GM12865 (cell line): ENCODE results near the gene VEGFA.

Experiments used
- DNase-seq: peaks from one replicate; pipeline ENCODE4 v3.0.0; 2010; ENCODE audit warnings: low read depth
- H3K4me3 ChIP-seq: 2 replicates; pipeline ENCODE4 v1.5.1; 2011; ENCODE audit warnings: mild to moderate bottlenecking, low read depth, low read length, control low read depth
- CTCF ChIP-seq: IDR thresholded peaks from 2 replicates; pipeline ENCODE4 v1.5.1; 2011; ENCODE audit warnings: low read length, control low read depth, low read depth, inconsistent platforms; ENCODE audit not compliant: insufficient read depth; ENCODE audit errors: missing control alignments

The VEGFA gene

GRCh38 chr6:43769526-43770371 is at the start of gene VEGFA:
TSS of gene VEGFA (plus strand) at chr6:43770211.
- peak within 1 kb of the TSS; percentile 88 for H3K4me3 ChIP-seq
- peak; percentile 99 for TF ChIP-seq CTCF
- peak; percentile 92 for DNase-seq

- no peak for DNase-seq
- no peak for TF ChIP-seq CTCF
- no peak overlapping the region for H3K4me3 ChIP-seq
Measured at GRCh38 chr6:43720999-43721398, 49.0 kb upstream of the VEGFA start.

- no peak for TF ChIP-seq CTCF
- H3K4me3 ChIP-seq, result no peak overlapping the region
- no peak for DNase-seq
Measured at GRCh38 chr6:43722920-43723545, 47.0 kb upstream of the VEGFA start.

- peak; percentile 82 for TF ChIP-seq CTCF
- H3K4me3 ChIP-seq, result no peak overlapping the region
- DNase-seq, result peak; percentile 89
Measured at GRCh38 chr6:43723737-43724295, 46.2 kb upstream of the VEGFA start.

GRCh38 chr6:43724354-43724753 is 45.7 kb upstream of the VEGFA start:
- H3K4me3 ChIP-seq, result no peak overlapping the region; the same call in 1 of the 2 replicates
- DNase-seq, result no peak
- no peak for TF ChIP-seq CTCF

GRCh38 chr6:43724914-43725642 is 44.9 kb upstream of the VEGFA start:
- TF ChIP-seq CTCF, result no peak
- peak; percentile 88 for DNase-seq

More at GRCh38 chr6:43724914-43725642, 44.9 kb upstream of the VEGFA start:
- peak overlapping the region; percentile 0 for H3K4me3 ChIP-seq
